BJ (cell line): ENCODE data around the gene CACNG7. TPM values are rescaled to one million over a fixed set of nuclear protein-coding genes. Genes with fewer than 3 reads are reported as not detected.

ENCODE experiments used
- CTCF ChIA-PET: fragments of 350-600 bp; formaldehyde crosslinking; extraction: SDS; loops from one replicate; lab custom pipeline; 2021; ENCODE audit warnings: antibody characterized with exemption, inconsistent platforms; lab: Yijun Ruan, JAX
- POLR2A ChIA-PET: fragments of 300-600 bp; sonication (Branson Sonifier 250); formaldehyde crosslinking; extraction: SDS; loops from one replicate; lab custom pipeline; 2021; ENCODE audit warnings: antibody characterized with exemption; lab: Charles Lee
- DNase-seq: peaks from one replicate; pipeline ENCODE4 v3.0.0-alpha.2; 2011; ENCODE audit warnings: low read depth
- H3K27me3 ChIP-seq: 2 replicates; pipeline ENCODE4 v1.6.0; 2011; ENCODE audit warnings: low read length; ENCODE audit not compliant: control insufficient read depth, insufficient read depth
- H3K36me3 ChIP-seq: 2 replicates; pipeline ENCODE4 v1.5.1; 2011; ENCODE audit warnings: low read length; ENCODE audit not compliant: control insufficient read depth, insufficient read depth
- H3K4me3 ChIP-seq: 2 replicates; pipeline ENCODE4 v1.5.1; 2011; ENCODE audit warnings: low read depth, mild to moderate bottlenecking, control low read depth, low read length
- CTCF ChIP-seq: IDR thresholded peaks from 2 replicates; pipeline ENCODE4 v1.5.1; 2011; ENCODE audit warnings: low read depth, mild to moderate bottlenecking, control low read depth, inconsistent platforms, low read length, moderate library complexity; ENCODE audit not compliant: insufficient read depth
- polyA plus RNA-seq: library from polyadenylated mRNA; depleted of rRNA; stranded (reverse); fragments of >200 nt; gene quantifications from 2 replicates; pipeline ENCODE4 v1.2.3, GENCODE V29; 2011

CACNG7 gene
- polyA plus RNA-seq, 1 experiment, result 0.90 TPM

- no peaks in the 10 kb centered on the region for H3K27me3 ChIP-seq
- TF ChIP-seq CTCF, result no peak
- no peak for DNase-seq
- ChIA-PET CTCF (interaction anchor here (1.4 to 2.1 kb wide), 2 partner anchors 148 to 154 kb away, joined by 3 to 9 read pairs; no protein-coding TSS in a partner anchor), POLR2A (no interaction called here)
- H3K4me3 ChIP-seq, result no peak overlapping the region
- H3K36me3 ChIP-seq, result peaks cover 21% of the 10 kb centered on the region
Observed at GRCh38 chr19:53875602-53876325, 33.3 kb upstream of the CACNG7 start.

- ChIA-PET POLR2A (no interaction called here), CTCF (interaction anchor here (0.8 to 2.1 kb wide), 3 partner anchors 25 to 153 kb away, joined by 3 to 9 read pairs (median 4); no protein-coding TSS in a partner anchor)
- no peak for DNase-seq
Observed at GRCh38 chr19:53876651-53877224, 32.3 kb upstream of the CACNG7 start.

GRCh38 chr19:53877361-53877766 lies 31.7 kb upstream of the CACNG7 start:
- Histone ChIP-seq H3K27me3 (peaks cover 4% of the 10 kb centered on the region), H3K4me3 (no peak overlapping the region), H3K36me3 (peaks cover 19% of the 10 kb centered on the region)
- DNase-seq, result no peak
- POLR2A ChIA-PET, result no interaction called here
- no peak for TF ChIP-seq CTCF
- CTCF ChIA-PET, result interaction anchor here (0.8 to 2.1 kb wide), 2 partner anchors 25 to 146 kb away, joined by 4 to 9 read pairs; no protein-coding TSS in a partner anchor

More at GRCh38 chr19:53876651-53877224, 32.3 kb upstream of the CACNG7 start:
- Histone ChIP-seq H3K36me3 (peaks cover 20% of the 10 kb centered on the region), H3K27me3 (0 out of 2 replicates have a peak, but pooled peaks cover under 1% of the 10 kb centered on the region), H3K4me3 (no peak overlapping the region)
- no peak for TF ChIP-seq CTCF

- ChIA-PET CTCF (interaction anchor here (1.1 to 1.5 kb wide), 4 partner anchors 27 to 151 kb away, joined by 3 to 6 read pairs (median 4); no protein-coding TSS in a partner anchor), POLR2A (interaction anchor here (1.1 kb wide), 1 partner anchor 11 kb away, joined by 4 read pairs; the partner anchor contains the start of gene MYADM)
- Histone ChIP-seq H3K36me3 (peaks cover 12% of the 10 kb centered on the region), H3K4me3 (peak overlapping the region; percentile 51), H3K27me3 (peaks cover 13% of the 10 kb centered on the region)
- no peak for DNase-seq
- no peak for TF ChIP-seq CTCF
Observed at GRCh38 chr19:53878776-53879139, 30.3 kb upstream of the CACNG7 start.
